WI38 (cell line): ENCODE results near the gene CEBPE.

Experiments used
- H3K4me3 ChIP-seq: 2 replicates; pipeline ENCODE4 v1.5.1; 2011; ENCODE audit warnings: low read depth, mild to moderate bottlenecking, control low read depth, low read length
- CTCF ChIP-seq: IDR thresholded peaks from 2 replicates; pipeline ENCODE4 v1.5.1; 2012; ENCODE audit warnings: low read depth, mild to moderate bottlenecking, control low read depth, low read length

Gene CEBPE

DNA sequence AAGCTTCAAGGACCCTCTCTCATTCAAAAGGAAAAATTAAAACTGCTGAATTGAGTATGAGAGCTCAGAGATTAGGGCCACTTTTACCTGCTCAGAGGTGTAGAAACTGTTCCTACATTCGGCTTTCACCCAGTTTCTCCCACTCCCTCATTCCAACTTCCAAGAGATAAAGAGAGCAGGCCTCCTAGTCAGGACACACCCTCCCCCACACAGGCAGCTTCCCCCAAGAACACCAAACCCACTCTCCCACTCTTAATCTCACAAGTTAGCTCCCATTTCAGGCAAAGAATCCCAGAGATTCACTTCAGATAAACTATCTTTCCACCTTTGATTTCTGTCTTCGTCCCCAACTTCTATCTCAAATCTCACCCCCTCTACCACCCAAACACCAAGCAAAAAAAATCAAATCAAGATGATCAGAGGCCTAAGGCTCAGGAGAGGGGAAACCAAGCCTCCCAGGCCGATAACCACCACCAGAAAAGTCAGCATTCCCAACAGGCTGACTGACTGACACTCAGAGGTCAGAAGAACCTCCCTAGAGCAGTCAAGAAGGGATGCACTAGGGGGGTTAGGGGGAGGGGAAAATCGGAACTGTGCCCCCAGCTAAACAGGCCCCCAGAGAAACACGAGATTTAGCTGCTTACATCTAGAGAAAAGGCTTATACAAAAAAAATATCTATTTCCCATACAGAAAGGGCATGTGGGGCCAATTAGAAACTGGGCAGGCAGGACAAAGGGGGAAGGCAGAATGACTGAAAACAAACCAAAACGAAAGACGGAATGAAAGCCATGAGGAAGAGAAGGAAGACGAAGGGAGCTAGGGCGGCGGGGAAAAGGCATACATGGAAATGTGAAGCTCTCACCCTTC, 48.6 kb downstream of the CEBPE start:
- TF ChIP-seq CTCF = no peak
- H3K4me3 ChIP-seq = peak overlapping the region; percentile 97

GRCh38 chr14:23069413-23069806, 49.6 kb downstream of the CEBPE start:
- TF ChIP-seq CTCF = no peak
- peak overlapping the region; percentile 32; the same call in 1 of the 2 replicates for H3K4me3 ChIP-seq

DNA sequence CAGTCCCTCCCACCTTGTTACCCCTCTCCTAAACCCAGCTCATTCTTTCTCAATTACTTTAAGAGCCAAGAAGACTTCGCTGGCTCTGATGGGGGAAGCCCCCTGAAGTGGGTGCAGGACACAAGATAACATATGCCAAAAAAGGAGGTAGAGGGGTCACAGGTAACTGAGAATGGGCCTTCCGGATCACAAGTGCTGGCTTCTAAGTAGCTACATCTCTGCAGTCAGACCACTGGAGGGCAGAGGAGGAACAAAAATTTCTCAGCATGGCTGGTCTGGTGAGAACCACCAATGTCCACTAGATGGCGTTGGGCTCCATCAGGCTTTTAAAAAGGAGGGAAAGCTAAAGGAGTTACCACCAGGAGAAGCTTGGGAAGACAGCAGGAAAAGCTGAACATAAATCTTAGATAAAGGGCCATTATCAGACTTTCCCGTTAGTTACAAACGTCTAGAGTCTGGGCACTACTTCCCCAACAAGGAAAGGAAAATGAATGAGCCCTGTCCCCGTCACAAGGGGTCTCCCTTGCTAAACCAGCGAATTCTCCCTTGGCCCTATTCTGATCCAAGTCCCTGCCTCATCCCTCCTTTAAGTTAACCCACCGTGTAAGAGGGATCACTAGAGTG, 50.2 kb downstream of the CEBPE start:
- peak overlapping the region; percentile 17; the same call in 1 of the 2 replicates for H3K4me3 ChIP-seq
- peak; percentile 99 for TF ChIP-seq CTCF

- no peak for TF ChIP-seq CTCF
- peak overlapping the region; percentile 17; the same call in 1 of the 2 replicates for H3K4me3 ChIP-seq
Observed at GRCh38 chr14:23067847-23068788, 50.9 kb downstream of the CEBPE start.
